ENCODE measurements around the gene ABCA1.

DNA sequence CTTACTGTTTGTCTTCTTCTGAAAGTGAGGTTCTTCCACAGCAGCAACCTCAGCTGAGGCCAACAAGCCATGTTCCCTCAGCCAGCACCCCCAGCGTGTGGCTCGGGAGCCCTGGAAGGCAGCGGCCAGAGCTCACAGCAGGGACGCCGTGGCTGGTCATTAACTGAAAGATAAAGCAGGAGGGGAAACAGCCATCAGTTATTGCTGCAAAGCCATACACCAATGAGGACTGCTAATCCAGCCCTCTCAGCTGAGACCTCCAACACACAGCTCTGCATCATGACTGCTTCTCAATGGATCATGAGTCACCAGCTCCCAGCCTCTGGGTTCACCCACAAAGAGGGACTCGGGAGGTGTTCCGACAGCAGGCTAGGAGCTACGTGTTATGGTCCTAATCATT, 24.3 kb downstream of the ABCA1 start:
- TF ChIP-seq, protein P1, sequence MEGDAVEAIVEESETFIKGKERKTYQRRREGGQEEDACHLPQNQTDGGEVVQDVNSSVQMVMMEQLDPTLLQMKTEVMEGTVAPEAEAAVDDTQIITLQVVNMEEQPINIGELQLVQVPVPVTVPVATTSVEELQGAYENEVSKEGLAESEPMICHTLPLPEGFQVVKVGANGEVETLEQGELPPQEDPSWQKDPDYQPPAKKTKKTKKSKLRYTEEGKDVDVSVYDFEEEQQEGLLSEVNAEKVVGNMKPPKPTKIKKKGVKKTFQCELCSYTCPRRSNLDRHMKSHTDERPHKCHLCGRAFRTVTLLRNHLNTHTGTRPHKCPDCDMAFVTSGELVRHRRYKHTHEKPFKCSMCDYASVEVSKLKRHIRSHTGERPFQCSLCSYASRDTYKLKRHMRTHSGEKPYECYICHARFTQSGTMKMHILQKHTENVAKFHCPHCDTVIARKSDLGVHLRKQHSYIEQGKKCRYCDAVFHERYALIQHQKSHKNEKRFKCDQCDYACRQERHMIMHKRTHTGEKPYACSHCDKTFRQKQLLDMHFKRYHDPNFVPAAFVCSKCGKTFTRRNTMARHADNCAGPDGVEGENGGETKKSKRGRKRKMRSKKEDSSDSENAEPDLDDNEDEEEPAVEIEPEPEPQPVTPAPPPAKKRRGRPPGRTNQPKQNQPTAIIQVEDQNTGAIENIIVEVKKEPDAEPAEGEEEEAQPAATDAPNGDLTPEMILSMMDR (IDR thresholded peaks at IDR 0.05): no peak
- no peak for TF ChIP-seq POLR2A (IDR thresholded peaks at IDR 0.05)
